NT2/D1 (cell line): ENCODE measurements around the gene BICC1.

ENCODE experiments used
- DNase-seq: peaks from one replicate; pipeline ENCODE4 v3.0.0-alpha.2; 2011; ENCODE audit warnings: low read depth, low spot score
- H3K27me3 ChIP-seq: 2 replicates; pipeline ENCODE4 v1.6.0; 2011; ENCODE audit warnings: mild to moderate bottlenecking; ENCODE audit not compliant: insufficient read length, insufficient read depth
- H3K36me3 ChIP-seq: 2 replicates; pipeline ENCODE4 v1.6.1; 2011; ENCODE audit warnings: mild to moderate bottlenecking, low read length, mixed read lengths; ENCODE audit not compliant: insufficient read depth, insufficient read length
- H3K4me1 ChIP-seq: 2 replicates; pipeline ENCODE4 v1.5.1; 2011; ENCODE audit not compliant: insufficient read depth, insufficient read length
- H3K4me3 ChIP-seq: 2 replicates; pipeline ENCODE4 v1.5.1; 2011; ENCODE audit warnings: low read depth; ENCODE audit not compliant: insufficient read length
- H3K9ac ChIP-seq: 2 replicates; pipeline ENCODE4 v1.6.0; 2011; ENCODE audit warnings: low read depth; ENCODE audit not compliant: insufficient read length
- H3K9me3 ChIP-seq: 2 replicates; pipeline ENCODE4 v1.5.1; 2011; ENCODE audit warnings: mild to moderate bottlenecking, low read length; ENCODE audit not compliant: insufficient read depth
- SUZ12 ChIP-seq: IDR thresholded peaks from 2 replicates; pipeline ENCODE4 v1.6.1; 2011; ENCODE audit not compliant: insufficient read length, insufficient read depth; ENCODE audit errors: extremely low read depth
- YY1 ChIP-seq: IDR thresholded peaks from 2 replicates; pipeline ENCODE4 v1.6.1; 2011; ENCODE audit not compliant: insufficient read length, insufficient read depth
- ZNF274 ChIP-seq: IDR thresholded peaks from 2 replicates; pipeline ENCODE4 v1.6.1; 2011; ENCODE audit warnings: mild to moderate bottlenecking, low read depth, low read length

BICC1 gene

DNA sequence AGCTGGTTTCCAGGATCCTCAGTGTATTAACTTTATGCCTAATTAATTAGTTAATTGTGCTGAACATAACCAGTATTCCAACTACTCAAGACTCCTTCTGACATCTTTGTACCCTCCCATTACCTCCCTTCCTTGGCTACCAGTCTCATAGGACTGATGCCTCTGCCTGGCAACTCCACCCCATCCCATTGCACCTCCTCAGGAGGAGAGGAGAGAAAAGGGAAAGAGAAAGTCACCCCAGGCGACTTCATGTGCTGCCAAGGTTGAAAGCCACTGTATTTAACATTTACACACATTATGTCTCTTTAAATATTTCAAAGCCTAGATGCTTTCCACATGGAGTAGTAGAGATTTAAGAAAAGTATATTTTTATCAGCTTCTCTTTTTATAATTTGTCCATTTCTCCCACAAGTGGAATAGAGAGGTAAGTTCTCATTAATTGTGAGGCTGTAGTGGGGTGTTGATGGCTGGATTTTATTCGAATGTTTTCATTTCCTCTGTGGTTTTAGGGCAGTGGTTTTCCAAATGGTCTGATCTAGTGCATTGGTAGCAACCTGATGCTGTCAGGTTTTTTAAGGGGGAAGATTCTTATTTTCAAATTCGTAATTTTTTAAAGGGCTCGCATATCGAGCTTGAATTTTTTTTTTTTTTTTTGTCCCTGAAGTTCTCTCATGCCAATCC lies 148.0 kb downstream of the BICC1 start:
- H3K4me1 ChIP-seq: no peaks in the 10 kb centered on the region
- peaks cover 17% of the 10 kb centered on the region for H3K9me3 ChIP-seq
- H3K36me3 ChIP-seq: no peaks in the 10 kb centered on the region
- no peak for TF ChIP-seq ZNF274
- TF ChIP-seq YY1: no peak
- TF ChIP-seq SUZ12: no peak
- H3K27me3 ChIP-seq: no peaks in the 10 kb centered on the region
- no peak for DNase-seq
- H3K4me3 ChIP-seq: no peak overlapping the region
- H3K9ac ChIP-seq: no peak overlapping the region

DNA sequence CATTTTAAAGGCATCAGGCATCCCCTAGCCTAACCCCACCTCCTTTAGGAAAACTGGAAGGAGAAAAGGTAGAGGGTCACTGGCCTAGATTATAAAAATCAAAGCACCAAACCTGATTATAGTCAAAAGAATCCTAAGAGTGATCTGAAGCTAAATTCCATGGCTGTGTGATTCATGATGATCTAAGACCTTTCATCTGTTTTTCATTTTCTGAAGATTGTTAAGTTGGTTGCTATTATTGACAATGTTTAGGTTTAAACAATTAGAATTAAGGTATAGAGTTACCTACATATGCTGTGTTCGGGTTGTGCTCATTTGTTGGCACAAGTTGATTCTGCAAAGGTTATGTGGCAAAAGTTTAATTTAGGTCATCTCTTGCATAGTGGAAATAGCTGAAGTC lies 148.7 kb downstream of the BICC1 start:
- H3K9me3 ChIP-seq: peaks cover 17% of the 10 kb centered on the region
- no peaks in the 10 kb centered on the region for H3K36me3 ChIP-seq
- H3K9ac ChIP-seq: no peak overlapping the region
- no peak for DNase-seq
- no peak overlapping the region for H3K4me3 ChIP-seq
- no peaks in the 10 kb centered on the region for H3K4me1 ChIP-seq
- no peaks in the 10 kb centered on the region for H3K27me3 ChIP-seq
- TF ChIP-seq YY1 (no peak), SUZ12 (no peak), ZNF274 (no peak)

DNA sequence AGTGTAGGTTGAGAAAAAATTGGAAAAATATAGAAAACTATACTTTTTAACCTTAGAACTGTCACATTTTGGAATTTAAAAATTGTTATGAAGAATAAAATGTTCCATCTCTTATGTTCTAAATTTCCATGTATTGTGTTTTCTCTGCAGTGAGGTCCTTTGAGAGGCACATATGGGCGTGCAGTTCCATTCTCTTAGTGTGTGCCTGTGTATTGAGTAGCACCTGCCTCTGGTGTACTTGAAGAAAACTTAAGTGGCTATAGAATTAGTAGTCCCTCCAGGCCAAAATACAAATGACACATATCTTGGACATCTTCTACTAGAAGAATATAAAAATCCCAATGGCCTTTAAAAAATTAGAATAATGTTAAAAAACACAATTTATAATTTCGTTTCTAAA lies 149.2 kb downstream of the BICC1 start:
- Histone ChIP-seq H3K4me3 (no peak overlapping the region), H3K27me3 (no peaks in the 10 kb centered on the region), H3K9ac (no peak overlapping the region), H3K36me3 (no peaks in the 10 kb centered on the region), H3K4me1 (no peaks in the 10 kb centered on the region), H3K9me3 (peaks cover 17% of the 10 kb centered on the region)
- TF ChIP-seq ZNF274 (no peak), SUZ12 (no peak), YY1 (no peak)
- no peak for DNase-seq

DNA sequence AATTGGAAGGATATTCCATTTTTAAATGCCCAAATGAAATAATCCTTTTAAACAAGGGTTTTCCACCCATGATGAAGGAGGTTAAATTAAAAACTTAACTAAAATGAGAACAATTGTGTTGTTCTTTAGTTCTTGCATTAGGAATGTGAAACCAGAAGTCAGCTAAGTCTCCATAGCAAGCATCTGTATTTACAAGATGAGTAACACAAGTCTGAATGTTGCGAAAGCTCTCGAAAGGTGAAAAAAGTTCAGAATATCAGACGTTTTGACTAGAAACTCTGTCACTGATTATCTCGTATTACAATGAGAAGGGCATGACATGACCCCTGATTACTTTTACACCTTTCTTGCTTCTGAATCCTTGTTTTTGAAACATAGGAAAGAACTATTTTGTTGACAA lies 149.6 kb downstream of the BICC1 start:
- peaks cover 17% of the 10 kb centered on the region for H3K9me3 ChIP-seq
- no peak for DNase-seq
- no peak overlapping the region for H3K4me3 ChIP-seq
- no peaks in the 10 kb centered on the region for H3K4me1 ChIP-seq
- no peak overlapping the region for H3K9ac ChIP-seq
- TF ChIP-seq YY1: no peak
- TF ChIP-seq ZNF274: no peak
- TF ChIP-seq SUZ12: no peak
- H3K36me3 ChIP-seq: no peaks in the 10 kb centered on the region
- H3K27me3 ChIP-seq: no peaks in the 10 kb centered on the region

DNA sequence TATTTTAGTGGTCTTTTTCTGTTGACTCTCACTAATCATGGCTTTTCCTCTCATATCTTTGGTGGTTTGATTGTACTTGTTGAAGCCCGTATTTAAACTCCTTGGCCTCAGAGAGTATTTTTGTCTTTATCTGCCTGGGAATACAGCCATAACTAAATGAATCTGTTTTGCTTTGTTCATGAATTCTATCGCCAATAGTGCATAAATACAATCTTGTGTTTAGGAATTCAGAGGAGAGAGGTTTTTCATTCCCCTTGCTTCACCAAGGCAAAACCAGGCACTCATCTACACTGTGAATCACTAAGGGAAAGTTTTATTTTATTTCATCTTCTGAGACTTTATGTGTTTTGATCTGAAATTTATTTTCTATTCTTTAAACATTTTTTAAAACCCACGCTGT lies 152.7 kb downstream of the BICC1 start:
- no peaks in the 10 kb centered on the region for H3K36me3 ChIP-seq
- H3K9me3 ChIP-seq: peaks cover 17% of the 10 kb centered on the region
- no peak overlapping the region for H3K4me3 ChIP-seq
- DNase-seq: no peak
- TF ChIP-seq SUZ12 (no peak), YY1 (no peak), ZNF274 (no peak)
- no peaks in the 10 kb centered on the region for H3K27me3 ChIP-seq
- no peaks in the 10 kb centered on the region for H3K4me1 ChIP-seq
- H3K9ac ChIP-seq: no peak overlapping the region

DNA sequence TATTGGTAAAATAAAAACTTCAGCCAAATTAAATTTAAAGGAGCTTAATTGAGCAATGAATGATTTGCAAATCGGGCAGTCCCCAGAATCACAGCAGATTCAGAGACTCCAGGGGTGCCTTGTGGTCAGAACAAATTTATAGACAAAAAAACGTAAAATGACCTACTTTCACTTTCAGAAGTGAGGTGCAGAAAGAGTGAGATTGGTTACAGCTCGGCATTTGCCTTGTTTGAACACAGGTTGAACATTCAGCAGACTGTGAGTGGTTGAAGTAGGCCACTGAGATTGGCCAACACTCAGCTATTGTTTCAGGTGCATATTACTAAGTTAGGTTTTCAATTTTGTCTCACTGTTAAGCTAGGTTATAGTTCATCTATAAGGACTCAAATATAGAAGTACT lies 153.4 kb downstream of the BICC1 start:
- no peaks in the 10 kb centered on the region for H3K36me3 ChIP-seq
- H3K27me3 ChIP-seq: no peaks in the 10 kb centered on the region
- peaks cover 17% of the 10 kb centered on the region for H3K9me3 ChIP-seq
- DNase-seq: no peak
- no peak overlapping the region for H3K9ac ChIP-seq
- H3K4me1 ChIP-seq: no peaks in the 10 kb centered on the region
- H3K4me3 ChIP-seq: no peak overlapping the region
- TF ChIP-seq YY1: no peak
- no peak for TF ChIP-seq ZNF274
- TF ChIP-seq SUZ12: no peak

DNA sequence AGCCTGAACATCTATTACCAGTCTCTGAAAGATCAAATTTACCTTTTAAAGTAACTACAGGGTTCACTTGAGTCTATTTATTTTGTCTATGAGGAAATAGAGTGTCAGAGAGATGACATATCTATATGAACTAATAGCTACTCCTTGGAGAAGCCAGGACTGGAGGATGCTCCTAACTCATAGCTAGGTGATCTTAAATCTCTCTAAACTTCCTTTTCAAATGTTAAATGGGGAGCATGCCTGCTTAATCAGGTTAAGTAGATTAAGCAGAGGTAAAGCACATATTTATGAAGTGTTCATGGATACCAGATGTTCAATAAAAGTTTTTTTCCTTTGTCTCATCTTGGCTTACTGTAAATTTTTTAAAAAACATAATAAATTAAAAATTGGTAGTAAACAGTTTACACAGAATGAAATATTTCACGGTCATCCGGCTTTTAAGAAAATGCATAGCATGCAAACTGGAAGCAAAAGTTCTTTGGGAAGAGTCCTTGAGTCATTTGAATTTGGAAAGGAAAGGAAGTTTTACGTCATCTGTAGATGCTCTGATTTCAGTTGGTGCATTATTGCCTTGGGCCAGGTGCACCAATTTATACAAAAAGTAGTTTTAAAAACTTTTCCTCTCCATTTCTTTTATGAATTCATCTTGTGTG lies 155.1 kb downstream of the BICC1 start:
- Histone ChIP-seq H3K4me3 (no peak overlapping the region), H3K36me3 (no peaks in the 10 kb centered on the region), H3K9me3 (peaks cover 17% of the 10 kb centered on the region), H3K9ac (no peak overlapping the region), H3K4me1 (no peaks in the 10 kb centered on the region), H3K27me3 (no peaks in the 10 kb centered on the region)
- TF ChIP-seq ZNF274: no peak
- TF ChIP-seq YY1: no peak
- no peak for TF ChIP-seq SUZ12
- no peak for DNase-seq
